ENCODE measurements around the gene KIAA1549.
"Not testable (repeated sequence)": the region's sequence is repeated elsewhere in the genome, so short reads cannot be mapped to it uniquely, and the experiment has no call there.

Gene KIAA1549

DNA sequence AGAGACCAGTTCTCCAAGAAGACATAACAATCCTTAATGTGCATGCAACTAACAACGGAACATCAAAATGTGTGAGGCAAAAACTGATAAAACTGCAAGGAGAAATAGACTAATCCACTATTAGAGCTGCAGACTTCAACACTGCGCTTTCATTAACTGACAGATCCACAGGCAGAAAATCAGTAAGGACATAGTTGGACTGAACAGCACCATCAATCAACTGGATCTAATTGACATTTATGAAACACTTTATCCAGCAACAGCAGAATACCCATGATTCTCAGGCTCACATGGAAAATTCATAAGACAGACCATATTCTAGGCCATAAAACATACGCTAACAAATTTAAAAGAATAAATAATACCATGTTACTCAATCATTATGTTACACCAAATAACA, 161.6 kb downstream of the KIAA1549 start:
- Histone ChIP-seq H3K27me3 (replicated peaks; ENCODE audit: control insufficient read depth, insufficient read depth, low read length) (no peaks in the 10 kb centered on the region), H3K9me3 (ENCODE audit: control insufficient read depth, low read length) (no peaks in the 10 kb centered on the region), H3K36me3 (ENCODE audit: control insufficient read depth, insufficient read depth, low read length, severe bottlenecking) (no peaks in the 10 kb centered on the region), H3K4me1 (ENCODE audit: control insufficient read depth, insufficient read depth, low read length) (no peaks in the 10 kb centered on the region), H3K4me3 (ENCODE audit: low read length) (no peak overlapping the region), H3K9ac (ENCODE audit: low read length) (no peak overlapping the region)
- DNase-seq (ENCODE audit: low read depth): no peak

DNA sequence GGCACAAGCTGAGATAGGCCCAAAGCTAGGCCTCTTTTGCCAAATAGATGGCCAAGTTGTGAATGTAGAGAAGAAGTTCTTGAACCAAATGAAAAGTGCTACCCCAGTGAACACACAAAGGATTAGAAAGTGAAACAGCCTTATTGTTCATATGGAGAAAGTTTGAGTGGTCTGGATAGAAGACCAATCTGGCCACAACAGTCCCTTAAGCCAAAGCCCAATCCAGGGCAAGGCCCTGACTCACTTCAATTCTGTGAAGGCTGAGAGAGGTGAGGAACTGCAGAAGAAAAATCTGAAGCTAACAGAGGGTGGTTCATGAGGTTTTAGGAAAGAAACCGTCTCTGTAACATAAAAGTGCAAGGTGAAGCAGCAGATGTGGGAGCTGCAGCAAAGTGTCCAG, 164.5 kb downstream of the KIAA1549 start:
- no peak overlapping the region for H3K4me3 ChIP-seq (ENCODE audit: low read length)
- no peaks in the 10 kb centered on the region for H3K27me3 ChIP-seq (replicated peaks; ENCODE audit: control insufficient read depth, insufficient read depth, low read length)
- no peaks in the 10 kb centered on the region for H3K9me3 ChIP-seq (ENCODE audit: control insufficient read depth, low read length)
- H3K4me1 ChIP-seq (ENCODE audit: control insufficient read depth, insufficient read depth, low read length): no peaks in the 10 kb centered on the region
- no peaks in the 10 kb centered on the region for H3K36me3 ChIP-seq (ENCODE audit: control insufficient read depth, insufficient read depth, low read length, severe bottlenecking)
- DNase-seq (ENCODE audit: low read depth): no peak
- no peak overlapping the region for H3K9ac ChIP-seq (ENCODE audit: low read length)

DNA sequence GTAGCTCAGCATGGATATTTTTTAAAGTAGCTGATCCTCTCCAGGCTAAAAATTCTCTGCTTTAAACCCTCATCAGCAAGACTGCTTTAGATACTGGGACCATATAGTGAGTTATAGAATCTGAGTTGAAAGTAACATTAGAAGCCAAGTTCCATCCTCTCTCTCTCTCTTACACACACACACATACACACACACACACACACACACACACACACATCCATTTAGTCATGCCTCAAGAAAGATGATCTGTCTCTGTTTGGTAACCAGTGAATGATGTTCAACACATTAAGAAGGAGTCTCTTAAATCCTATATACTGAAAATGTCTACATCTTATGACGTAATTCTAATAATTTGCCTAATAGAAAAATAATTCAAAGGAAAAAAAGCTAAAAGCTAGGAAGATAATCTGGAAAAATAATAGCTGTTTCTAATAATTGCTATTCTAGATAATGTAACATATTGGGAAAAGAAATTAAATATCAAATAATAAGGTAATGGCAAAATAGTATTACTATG, 166.3 kb downstream of the KIAA1549 start:
- H3K36me3 ChIP-seq (ENCODE audit: control insufficient read depth, insufficient read depth, low read length, severe bottlenecking): no peaks in the 10 kb centered on the region
- no peak overlapping the region for H3K4me3 ChIP-seq (ENCODE audit: low read length)
- DNase-seq (ENCODE audit: low read depth): no peak
- no peak overlapping the region for H3K9ac ChIP-seq (ENCODE audit: low read length)
- H3K27me3 ChIP-seq (replicated peaks; ENCODE audit: control insufficient read depth, insufficient read depth, low read length): no peaks in the 10 kb centered on the region
- H3K4me1 ChIP-seq (ENCODE audit: control insufficient read depth, insufficient read depth, low read length): no peaks in the 10 kb centered on the region
- H3K9me3 ChIP-seq (ENCODE audit: control insufficient read depth, low read length): no peaks in the 10 kb centered on the region

DNA sequence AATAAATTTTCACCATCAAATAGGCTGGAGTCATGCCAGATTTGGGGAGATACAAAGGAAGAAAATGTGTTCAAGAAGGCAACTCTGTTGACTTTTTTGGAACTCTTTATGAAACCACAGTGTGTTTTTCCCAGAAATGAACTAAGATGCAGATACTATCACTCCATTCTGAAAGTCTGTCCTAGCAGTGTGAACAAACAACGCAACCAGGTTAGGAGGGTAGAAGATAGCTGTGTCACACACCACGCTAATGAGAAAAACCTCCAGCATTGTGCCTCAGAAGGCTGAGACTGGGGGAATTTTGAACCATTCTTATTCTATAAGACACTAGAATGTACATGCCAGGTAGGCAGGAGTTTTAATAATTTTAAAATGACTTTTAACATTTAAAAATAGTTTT, 167.2 kb downstream of the KIAA1549 start:
- H3K4me1 ChIP-seq (ENCODE audit: control insufficient read depth, insufficient read depth, low read length): no peaks in the 10 kb centered on the region
- no peaks in the 10 kb centered on the region for H3K27me3 ChIP-seq (replicated peaks; ENCODE audit: control insufficient read depth, insufficient read depth, low read length)
- DNase-seq (ENCODE audit: low read depth): no peak
- H3K4me3 ChIP-seq (ENCODE audit: low read length): no peak overlapping the region
- no peaks in the 10 kb centered on the region for H3K9me3 ChIP-seq (ENCODE audit: control insufficient read depth, low read length)
- no peak overlapping the region for H3K9ac ChIP-seq (ENCODE audit: low read length)
- no peaks in the 10 kb centered on the region for H3K36me3 ChIP-seq (ENCODE audit: control insufficient read depth, insufficient read depth, low read length, severe bottlenecking)

DNA sequence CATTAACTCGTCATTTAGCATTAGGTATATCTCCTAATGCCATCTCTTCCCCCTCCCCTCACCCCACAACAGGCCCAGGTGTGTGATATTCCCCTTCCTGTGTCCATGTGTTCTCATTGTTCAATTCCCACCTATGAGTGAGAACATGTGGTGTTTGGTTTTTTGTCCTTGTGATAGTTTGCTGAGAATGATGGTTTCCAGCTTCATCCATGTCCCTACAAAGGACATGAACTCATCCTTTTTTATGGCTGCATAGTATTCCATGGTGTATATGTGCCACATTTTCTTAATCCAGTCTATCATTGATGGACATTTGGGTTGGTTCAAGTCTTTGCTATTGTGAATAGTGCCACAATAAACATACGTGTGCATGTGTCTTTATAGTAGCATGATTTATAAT, 169.9 kb downstream of the KIAA1549 start:
- not testable (repeated sequence) for H3K36me3 ChIP-seq (ENCODE audit: control insufficient read depth, insufficient read depth, low read length, severe bottlenecking); H3K27me3 ChIP-seq (replicated peaks; ENCODE audit: control insufficient read depth, insufficient read depth, low read length); H3K4me3 ChIP-seq (ENCODE audit: low read length); DNase-seq (ENCODE audit: low read depth); H3K9me3 ChIP-seq (ENCODE audit: control insufficient read depth, low read length); H3K4me1 ChIP-seq (ENCODE audit: control insufficient read depth, insufficient read depth, low read length); H3K9ac ChIP-seq (ENCODE audit: low read length)

DNA sequence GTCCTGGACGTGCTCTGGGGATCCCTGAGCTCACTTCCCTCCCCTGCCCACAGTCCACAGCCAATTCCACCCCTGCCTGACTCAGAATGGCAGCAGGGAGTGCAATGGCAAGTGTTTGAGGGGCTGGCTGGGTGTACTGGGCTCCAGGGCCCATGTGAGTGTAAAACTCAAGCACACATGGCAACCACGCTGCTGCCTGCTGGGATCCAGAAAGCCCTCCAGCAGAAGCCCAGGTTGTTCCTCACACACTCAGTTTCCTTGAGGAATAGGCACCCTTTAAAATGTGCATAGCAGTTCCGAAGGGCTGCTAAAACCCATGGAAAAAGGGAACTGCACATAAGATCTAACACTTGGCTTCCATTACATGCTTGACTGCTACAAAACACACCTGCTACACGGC, 171.8 kb downstream of the KIAA1549 start:
- no peak overlapping the region for H3K4me3 ChIP-seq (ENCODE audit: low read length)
- H3K9me3 ChIP-seq (ENCODE audit: control insufficient read depth, low read length): no peaks in the 10 kb centered on the region
- no peaks in the 10 kb centered on the region for H3K4me1 ChIP-seq (ENCODE audit: control insufficient read depth, insufficient read depth, low read length)
- no peaks in the 10 kb centered on the region for H3K36me3 ChIP-seq (ENCODE audit: control insufficient read depth, insufficient read depth, low read length, severe bottlenecking)
- DNase-seq (ENCODE audit: low read depth): no peak
- H3K27me3 ChIP-seq (replicated peaks; ENCODE audit: control insufficient read depth, insufficient read depth, low read length): no peaks in the 10 kb centered on the region
- H3K9ac ChIP-seq (ENCODE audit: low read length): no peak overlapping the region

DNA sequence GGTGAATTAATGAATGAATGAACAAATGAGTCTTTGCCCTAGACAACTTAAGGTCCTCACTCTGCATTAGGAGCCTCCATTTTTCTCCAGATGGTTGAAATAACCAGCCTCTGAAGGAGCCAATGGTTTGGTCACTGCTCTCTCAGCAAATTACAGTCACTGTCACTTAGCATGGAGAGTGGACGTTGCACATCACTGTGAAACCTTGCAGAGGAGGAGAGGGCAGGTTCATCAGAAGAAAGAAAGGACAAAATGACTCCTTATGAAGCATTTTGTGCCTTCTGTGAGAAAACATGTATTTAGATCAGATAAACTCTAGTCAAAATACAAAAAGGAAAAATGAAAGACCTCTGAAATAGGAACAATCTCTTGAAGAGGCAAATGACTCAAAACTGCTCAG, 176.6 kb downstream of the KIAA1549 start:
- Histone ChIP-seq H3K4me1 (ENCODE audit: control insufficient read depth, insufficient read depth, low read length) (no peaks in the 10 kb centered on the region), H3K4me3 (ENCODE audit: low read length) (no peak overlapping the region), H3K36me3 (ENCODE audit: control insufficient read depth, insufficient read depth, low read length, severe bottlenecking) (no peaks in the 10 kb centered on the region), H3K9ac (ENCODE audit: low read length) (no peak overlapping the region), H3K9me3 (ENCODE audit: control insufficient read depth, low read length) (no peaks in the 10 kb centered on the region), H3K27me3 (replicated peaks; ENCODE audit: control insufficient read depth, insufficient read depth, low read length) (peaks cover 4% of the 10 kb centered on the region)
- no peak for DNase-seq (ENCODE audit: low read depth)

DNA sequence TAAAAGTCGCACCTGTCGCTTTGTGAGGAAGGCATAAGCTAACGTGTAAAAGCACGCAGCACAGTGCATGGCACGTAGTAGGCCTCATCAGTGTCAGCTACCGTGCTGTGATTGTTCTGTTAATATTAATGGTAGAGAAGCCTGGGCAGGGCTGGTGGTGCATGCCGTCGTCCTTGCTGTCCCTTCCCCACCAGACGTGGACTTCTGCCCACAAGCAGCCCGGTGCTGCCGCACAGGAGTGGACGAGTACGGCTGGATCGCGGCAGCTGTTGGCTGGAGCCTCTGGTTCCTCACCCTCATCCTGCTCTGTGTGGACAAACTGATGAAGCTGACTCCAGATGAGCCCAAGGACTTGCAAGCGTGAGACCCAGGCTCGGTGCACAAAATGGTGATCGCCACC, 178.5 kb downstream of the KIAA1549 start:
- Histone ChIP-seq H3K27me3 (replicated peaks; ENCODE audit: control insufficient read depth, insufficient read depth, low read length) (peaks cover 10% of the 10 kb centered on the region), H3K36me3 (ENCODE audit: control insufficient read depth, insufficient read depth, low read length, severe bottlenecking) (no peaks in the 10 kb centered on the region)
- DNase-seq (ENCODE audit: low read depth): no peak

DNA sequence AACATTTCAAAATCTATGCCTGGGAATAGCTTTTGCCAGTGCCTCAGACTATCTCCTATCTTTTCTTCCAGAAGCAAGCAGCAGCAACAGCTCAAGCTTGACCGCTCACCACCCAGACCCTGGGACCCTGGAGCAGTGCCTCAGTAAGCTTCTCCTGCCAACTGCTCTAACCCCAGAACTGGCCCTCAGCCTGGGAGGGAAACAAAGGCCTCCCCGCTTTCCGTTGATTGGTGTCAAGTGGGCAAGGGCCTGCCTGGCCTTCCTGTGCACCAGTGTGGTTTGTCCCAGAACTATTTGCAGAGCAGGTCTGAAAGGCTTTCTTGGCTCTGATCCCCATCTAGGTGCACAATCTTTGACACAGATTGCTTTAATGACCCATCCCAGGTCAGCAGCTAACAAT, 179.9 kb downstream of the KIAA1549 start:
- Histone ChIP-seq H3K4me1 (ENCODE audit: control insufficient read depth, insufficient read depth, low read length) (no peaks in the 10 kb centered on the region), H3K9me3 (ENCODE audit: control insufficient read depth, low read length) (no peaks in the 10 kb centered on the region), H3K36me3 (ENCODE audit: control insufficient read depth, insufficient read depth, low read length, severe bottlenecking) (no peaks in the 10 kb centered on the region), H3K27me3 (replicated peaks; ENCODE audit: control insufficient read depth, insufficient read depth, low read length) (peaks cover 10% of the 10 kb centered on the region), H3K4me3 (ENCODE audit: low read length) (no peak overlapping the region), H3K9ac (ENCODE audit: low read length) (no peak overlapping the region)
- no peak for DNase-seq (ENCODE audit: low read depth)

More for the DNA sequence above, 178.5 kb downstream of the KIAA1549 start:
- no peak overlapping the region for H3K9ac ChIP-seq (ENCODE audit: low read length)
- H3K4me3 ChIP-seq (ENCODE audit: low read length): no peak overlapping the region
- H3K9me3 ChIP-seq (ENCODE audit: control insufficient read depth, low read length): no peaks in the 10 kb centered on the region
- no peaks in the 10 kb centered on the region for H3K4me1 ChIP-seq (ENCODE audit: control insufficient read depth, insufficient read depth, low read length)

DNA sequence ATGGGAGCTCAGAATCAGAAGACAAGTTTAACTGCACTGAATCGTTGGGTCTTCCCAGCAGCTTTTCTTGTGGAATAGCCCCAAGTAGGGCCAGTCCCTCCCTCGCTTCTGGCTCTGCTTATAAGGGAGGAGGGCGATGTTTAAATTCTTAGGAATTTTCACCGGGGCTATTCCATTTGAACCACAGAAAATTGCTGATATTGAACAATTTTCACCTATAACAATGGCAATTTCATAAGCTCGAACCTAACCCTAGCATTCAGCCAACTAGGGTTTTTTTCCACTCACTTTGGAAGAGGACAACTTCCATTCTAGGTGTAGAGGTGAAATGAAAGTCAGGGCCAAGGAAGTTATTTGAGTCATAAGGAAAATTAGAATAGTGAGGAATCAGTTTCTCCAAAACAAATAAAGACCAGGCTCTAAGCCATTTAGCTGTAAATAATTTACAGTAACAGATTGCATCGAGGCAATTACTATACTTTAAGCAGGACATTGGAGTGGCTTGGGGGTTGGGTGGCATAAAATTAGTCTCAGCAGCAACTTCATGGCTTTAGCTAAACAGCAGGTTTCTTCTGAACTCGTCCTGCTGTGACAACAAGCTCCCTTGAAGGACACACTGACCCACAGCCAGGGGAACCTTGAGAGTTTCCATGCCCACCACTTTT, 181.7 kb downstream of the KIAA1549 start:
- Histone ChIP-seq H3K4me1 (ENCODE audit: control insufficient read depth, insufficient read depth, low read length) (no peaks in the 10 kb centered on the region), H3K4me3 (ENCODE audit: low read length) (no peak overlapping the region)

DNA sequence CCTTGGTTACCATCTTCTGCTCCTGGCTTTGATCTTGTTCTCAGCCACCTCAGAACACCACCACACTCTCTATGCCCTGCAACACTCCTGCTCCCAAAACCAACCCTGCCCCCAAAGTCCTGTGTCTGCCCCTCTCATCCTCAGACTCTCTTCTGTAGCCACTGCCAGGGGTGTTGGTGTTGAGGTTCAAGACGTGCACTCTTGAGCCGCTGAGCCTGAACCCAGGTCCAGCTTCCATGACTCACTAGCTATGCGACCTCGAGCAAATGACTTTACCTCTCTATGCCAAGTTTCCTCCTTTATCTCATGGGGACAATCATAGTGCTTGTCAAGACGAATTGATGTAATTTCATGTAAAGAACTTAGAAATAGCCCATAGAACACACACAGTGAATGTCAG, 182.4 kb downstream of the KIAA1549 start:
- Histone ChIP-seq H3K4me3 (ENCODE audit: low read length) (no peak overlapping the region), H3K27me3 (replicated peaks; ENCODE audit: control insufficient read depth, insufficient read depth, low read length) (peaks cover 10% of the 10 kb centered on the region), H3K9ac (ENCODE audit: low read length) (no peak overlapping the region), H3K9me3 (ENCODE audit: control insufficient read depth, low read length) (no peaks in the 10 kb centered on the region), H3K36me3 (ENCODE audit: control insufficient read depth, insufficient read depth, low read length, severe bottlenecking) (no peaks in the 10 kb centered on the region), H3K4me1 (ENCODE audit: control insufficient read depth, insufficient read depth, low read length) (no peaks in the 10 kb centered on the region)
- DNase-seq (ENCODE audit: low read depth): no peak

More for the DNA sequence above, 181.7 kb downstream of the KIAA1549 start:
- H3K36me3 ChIP-seq (ENCODE audit: control insufficient read depth, insufficient read depth, low read length, severe bottlenecking): no peaks in the 10 kb centered on the region
- H3K27me3 ChIP-seq (replicated peaks; ENCODE audit: control insufficient read depth, insufficient read depth, low read length): peaks cover 10% of the 10 kb centered on the region
- DNase-seq (ENCODE audit: low read depth): no peak
- no peak overlapping the region for H3K9ac ChIP-seq (ENCODE audit: low read length)
- no peaks in the 10 kb centered on the region for H3K9me3 ChIP-seq (ENCODE audit: control insufficient read depth, low read length)

Data from adipocyte (in vitro differentiated cells).